Measurements from ENCODE around the gene MACROH2A1.

The MACROH2A1 gene

DNA sequence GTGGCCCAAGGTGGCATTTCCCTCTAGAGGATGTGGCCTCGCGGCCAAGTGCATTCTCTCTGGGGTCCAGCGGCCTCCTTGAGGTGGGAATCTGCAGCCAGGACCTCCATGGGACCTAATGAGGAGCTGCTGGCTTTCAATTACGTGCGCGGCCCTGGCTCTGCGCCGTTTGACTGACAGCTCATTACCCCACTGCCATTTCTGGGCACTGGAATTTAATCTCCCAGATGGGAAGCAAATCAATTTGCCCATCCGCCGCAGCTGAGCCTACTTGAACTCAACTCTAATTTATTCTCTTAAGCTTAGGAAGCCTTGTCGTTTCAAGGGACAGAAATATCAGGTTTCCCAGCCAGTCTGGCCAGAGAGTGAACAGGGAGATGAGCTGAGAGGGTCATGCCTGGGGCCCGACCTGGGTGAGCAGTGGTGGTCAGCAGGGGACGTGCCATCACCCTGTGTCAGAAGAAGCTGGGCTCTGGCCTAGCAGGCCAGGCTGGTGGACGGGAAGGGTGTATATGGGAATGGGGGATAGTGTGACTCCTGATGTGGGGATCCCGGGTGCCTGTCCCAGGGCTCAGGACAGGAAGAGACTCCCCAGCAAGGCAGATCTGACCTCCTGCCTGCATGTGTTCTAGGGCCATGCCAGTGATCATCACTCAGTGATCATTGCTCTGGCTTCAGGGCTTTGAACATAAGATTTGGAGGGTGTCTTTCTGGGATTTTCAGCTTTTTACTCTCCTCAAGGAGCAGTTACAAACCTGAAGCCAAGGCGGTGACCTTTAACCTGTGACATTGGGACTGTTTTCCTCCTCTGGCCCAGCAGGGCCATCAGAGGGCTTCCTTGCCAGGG is 69.7 kb downstream of the MACROH2A1 start:
- DNase-seq = no peak

DNA sequence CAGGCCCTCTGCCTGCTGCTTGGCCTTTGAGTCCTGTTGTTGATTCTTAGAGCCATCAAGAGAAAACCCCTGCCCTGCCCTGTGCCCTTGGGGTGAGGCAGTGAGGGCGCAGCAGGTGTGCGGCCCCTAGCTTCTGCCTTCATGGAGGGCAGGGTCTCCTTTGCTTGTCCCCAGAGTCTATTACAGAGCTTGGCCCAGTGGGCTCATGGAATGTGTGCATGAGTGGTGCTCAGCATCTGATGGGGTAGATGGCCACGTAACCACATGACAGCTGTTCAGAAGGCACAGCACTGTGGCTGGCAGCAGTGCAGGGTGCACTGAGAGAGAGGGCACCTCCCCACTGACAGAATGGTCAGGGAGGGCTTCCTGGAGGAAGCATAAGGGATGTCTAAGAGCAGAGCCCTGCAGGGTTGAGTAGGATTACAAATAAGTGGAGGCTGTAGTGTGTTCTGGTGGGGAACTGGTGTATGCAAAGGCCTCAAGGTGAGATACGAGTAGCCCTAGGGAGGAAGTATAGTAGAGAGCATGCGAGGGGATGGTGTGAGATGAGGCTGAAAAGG is 70.8 kb downstream of the MACROH2A1 start:
- DNase-seq = no peak

DNA sequence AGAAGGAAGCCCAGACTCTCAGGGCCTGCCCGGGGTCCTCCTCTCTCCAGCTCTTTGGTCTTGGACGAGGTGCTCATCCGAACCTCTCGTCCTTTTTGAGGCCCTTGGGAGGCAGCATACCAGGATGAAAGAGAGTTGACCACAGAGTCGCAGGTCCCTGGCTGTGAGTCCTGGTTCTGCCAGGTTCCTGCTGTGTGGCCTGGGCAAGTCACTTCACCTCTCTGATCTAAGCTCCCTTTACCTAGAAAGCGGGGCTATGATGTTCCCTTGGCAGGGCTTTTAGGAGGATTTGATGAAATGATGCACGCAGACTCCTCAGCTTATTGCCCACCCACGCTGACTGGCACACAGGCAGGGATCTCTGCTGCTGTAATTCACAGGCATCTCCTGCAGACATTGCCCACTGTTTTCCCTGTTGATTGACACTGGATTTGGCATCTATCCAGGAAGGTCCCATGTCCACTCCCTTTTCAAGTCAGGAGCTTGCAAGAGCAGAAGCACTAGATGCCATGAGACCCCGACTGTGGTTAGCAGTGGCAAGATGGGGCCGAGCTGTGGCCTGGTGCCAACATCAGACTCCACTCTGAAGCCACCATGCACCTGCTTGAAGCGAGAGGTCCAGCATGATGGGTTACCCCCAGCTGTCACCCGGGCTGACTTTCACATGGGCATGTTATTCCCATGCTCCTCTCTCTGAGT is 71.5 kb downstream of the MACROH2A1 start:
- DNase-seq = no peak

DNA sequence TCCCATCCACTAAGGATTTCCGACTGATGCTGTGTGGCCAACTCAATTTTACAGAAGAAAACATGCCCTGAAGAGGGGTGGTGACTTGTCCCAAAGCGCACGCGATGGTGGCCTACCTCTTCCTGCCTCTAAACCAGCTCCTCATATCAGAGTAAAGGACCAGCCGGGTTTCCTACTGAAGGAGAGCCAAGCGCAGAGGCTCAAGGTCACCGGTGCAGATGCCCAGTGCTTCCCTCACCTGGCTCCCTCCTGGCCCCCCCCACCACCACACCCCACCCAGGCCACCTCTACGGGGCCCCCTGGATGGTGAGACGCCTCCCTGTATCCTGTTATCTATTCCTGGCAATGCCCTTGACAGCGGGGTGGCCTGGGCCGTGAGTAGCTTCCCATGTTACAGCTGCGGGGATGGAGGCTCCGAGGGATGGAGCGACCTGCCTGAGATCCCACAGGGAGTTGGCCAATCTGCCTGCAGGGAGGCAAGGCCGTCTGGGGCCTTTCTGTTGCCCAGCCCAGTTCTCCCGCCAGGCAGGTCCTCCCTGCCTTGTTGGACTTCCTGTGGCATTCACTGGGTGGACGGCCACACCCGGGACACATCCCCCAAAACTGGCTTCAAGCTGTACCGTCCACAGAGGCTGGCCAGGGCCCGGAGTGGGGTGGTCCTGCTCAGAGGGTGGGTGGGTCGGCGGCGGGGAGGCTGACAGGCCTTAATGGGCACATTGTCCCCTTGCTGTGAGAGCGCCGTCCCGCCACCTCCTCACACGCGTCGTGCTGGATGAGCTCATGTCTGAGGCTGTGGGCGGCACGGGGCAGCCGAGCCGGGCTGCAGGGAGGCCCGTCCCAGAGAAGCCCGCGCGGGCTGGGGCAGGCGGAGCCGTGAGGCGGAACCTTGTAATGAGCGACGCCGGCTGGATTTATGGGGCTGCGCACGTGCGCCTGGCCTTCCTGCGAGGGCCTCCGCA is 72.5 kb downstream of the MACROH2A1 start:
- no peak for DNase-seq

DNA sequence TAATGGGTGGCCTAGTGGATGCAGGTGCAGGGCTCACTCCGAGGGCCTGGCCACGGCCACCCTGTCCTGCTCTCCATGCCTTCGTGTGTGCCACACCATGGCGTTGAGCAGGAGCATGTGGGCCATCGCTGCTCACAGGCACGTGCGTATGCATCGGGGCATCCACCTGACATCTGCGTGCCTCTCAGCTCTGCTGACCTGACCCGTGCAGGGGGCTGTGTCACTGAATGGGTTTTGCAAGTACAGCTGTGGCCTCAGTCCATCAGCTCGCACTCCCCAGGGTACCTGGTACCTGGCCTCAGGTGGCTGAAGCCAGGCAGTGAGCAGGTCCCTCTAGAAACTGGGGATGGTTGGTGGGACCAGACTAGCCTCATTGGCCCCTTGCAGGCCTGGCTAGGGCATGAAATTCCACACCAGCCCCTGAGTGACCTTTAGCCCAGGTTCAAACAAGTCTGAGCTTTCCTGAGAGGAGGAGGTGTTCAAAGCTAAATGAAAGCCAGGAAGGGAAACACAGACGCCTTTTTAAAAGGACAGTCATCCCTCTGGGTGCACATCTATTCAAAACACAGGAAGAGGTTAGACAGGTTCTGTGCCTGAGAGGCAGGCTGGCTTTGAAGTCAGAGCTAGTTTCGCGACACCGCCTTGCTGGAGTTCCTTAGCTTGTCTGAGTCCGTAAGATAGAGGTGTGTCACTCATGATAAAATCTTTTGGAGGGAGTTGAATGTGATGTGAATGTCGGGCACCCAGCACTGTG is 74.0 kb downstream of the MACROH2A1 start:
- DNase-seq = no peak

DNA sequence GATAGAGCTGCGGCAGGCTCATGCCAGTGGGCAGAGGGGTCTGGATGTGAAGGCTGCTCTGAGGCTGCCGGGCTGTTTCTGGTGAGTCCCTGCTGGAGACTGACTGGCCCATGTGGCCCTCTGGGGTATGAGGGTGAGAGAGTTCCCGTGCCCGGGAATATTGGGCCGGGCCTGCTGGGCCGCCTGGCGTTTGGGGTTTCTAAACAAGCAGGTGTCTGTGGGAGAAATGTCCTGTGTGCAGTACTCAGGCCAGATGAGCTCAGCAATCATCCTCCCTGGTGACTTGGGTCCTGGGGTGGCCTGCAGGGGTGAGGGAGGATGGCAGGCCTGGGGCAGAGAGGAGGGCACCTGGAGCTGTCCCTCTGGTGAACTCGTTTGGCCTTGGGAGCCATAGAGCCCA is 74.9 kb downstream of the MACROH2A1 start:
- DNase-seq = no peak

DNA sequence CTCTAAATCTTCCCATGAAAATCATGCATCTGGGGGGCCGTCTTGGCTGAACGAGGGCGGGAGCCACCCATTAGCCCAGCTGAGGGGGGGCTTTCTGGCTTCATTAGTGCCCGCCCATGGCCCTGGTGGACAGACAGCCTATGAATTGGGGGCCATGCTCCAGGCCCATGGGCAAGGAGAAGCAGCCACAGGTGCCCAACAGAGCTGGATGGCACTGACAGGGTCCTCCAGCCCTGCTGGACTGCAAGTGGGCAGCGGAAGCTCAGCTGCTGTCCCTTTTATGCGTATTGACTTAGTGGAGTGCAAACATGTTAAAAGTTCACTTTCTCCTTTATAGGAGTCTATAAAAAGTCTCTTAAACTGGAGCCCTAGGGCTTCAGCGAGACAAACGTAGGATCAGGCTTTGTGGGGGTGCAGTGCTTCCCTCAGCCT is 75.3 kb downstream of the MACROH2A1 start:
- DNase-seq = no peak

DNA sequence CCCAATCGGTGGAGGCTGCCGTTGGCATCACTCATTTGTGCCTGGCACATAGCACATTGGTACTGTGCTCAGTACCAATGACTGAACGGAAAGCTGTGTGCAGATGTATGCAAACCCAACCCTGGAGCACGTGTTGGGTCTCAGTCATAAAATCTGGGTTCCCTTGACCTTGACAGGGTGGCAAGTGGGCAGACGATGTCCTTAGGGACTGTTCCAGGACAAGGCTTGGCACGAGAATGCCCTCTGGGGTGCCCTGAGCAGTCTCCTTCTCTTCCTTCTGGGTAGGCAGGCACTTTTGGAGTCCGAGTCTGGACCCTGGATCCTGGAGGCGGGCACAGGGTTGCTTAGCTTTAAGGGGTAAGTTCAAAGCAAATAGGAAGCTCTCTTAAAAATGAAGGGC is 75.8 kb downstream of the MACROH2A1 start:
- DNase-seq = no peak

DNA sequence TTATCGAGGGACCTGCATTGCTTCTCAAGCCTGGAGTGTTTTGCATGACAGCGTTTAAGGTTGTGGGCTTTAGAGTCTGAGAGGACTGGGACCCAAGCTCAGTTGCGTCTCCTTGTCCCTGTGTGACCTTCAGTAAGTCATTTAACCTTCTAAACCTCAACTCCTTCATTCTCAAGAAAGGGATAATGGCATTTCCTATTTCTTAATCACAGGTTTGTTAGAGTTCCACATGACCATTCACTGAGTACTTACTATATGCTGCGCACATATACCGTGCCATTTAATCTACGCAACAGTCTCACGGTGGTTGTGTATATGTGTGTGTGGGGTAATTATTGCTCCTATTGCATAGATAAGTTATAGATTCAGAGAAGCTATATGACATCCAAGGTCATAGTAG is 76.3 kb downstream of the MACROH2A1 start:
- no peak for DNase-seq

DNA sequence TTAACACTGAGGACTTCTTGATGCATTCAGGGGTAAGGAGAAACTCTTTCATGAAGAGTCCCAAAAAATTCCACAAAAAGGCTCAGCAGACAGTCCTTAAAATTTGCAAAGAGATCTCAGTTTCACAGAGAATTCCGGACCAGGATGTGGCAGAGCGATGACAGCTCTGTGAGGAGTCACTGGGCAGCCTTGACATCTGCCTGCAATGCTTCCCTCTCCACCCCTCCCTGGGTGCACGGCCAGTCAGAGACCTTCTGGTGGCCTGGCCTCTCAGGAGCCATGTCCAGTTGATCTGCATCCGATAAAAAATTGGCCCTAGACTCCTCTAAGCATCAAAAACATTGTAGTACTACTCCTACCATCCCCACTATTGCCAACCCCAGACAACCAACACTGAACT is 76.8 kb downstream of the MACROH2A1 start:
- no peak for DNase-seq

DNA sequence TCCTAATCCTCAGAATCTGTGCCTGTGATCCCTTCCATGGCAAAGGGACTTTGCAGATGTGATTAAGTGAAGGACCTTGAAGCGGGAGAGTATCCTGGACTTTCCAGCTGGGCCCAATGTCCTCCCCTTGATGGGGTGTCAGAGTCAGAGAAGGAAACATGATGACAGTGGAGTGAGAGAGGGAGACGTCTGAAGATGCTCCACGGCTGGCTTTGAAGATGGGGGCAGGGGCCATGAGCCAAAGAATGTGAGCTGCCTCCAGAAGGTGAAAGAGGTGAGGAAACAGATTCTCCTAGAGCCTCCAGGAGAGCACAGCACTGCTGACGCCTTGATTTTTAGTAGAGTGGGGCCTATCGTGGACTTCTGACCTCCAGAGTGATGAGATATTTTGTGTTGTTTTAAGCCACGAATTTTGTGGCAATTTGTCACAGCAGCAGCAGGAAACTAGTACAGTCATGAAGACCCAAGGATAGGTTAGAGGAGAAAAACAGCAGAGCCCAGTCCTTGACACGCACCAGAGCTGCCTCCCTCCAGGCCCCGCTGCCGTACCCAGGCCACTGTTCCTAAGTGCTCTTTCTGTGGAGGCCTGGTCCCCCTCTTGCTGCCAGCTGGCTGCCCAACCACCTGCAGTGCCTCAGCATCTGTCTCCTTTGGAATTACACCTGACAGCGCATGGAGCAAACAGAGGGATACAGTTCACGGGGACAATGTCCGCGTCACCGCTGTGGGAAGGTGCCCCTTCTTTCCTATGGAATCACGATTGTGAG is 78.1 kb downstream of the MACROH2A1 start:
- DNase-seq = no peak

DNA sequence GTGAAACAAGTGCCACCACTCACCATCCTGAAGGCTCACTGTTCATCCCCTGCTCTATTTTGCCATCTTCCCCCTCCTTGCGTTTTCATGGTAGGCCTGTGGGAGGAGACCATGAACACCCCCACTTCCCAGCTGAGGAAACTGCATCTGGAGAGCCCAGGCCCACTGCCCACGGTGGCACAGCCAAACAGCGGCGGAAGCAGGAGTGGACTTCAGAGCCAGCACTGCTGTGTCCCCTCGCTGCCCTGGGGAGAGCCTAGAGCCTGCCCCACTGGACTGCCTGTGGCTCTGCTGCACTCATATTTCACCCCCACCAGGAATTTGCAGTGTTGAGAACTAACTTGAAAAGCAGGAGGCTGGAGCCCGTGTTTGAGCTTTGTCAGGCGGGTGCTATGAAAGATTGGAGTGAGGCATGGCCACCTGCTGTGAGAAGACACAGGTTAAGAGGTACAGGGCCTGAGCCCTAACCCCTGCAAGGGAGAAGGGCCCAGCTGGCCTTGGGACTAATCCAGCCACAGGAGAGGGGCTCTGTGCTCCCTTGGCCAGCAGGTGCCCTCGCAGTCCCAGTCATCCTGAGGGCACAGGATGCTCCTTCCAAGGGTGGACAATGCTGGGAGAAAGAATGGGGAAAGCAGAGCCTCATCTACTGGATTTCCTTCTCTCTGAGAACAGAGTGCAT is 79.0 kb downstream of the MACROH2A1 start:
- no peak for DNase-seq

DNA sequence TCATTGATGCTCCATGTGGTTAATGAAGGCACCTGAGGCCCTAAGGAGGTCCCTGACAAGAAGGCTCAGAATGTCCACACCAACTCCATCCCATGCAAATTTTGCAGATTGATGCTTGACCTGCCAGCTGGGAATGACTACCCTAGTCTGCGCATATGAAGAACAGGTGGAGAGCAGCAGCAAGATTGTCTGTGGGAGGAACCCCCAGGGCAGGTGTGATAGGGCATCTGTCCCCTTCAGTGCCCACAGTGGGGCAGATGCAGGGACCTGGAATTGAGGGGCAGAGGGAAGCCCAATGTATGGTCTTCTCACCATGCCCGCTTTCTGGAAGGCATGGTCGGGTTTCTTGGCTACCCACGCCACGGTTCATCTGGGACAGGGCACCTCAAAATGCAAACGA is 79.6 kb downstream of the MACROH2A1 start:
- DNase-seq = no peak

DNA sequence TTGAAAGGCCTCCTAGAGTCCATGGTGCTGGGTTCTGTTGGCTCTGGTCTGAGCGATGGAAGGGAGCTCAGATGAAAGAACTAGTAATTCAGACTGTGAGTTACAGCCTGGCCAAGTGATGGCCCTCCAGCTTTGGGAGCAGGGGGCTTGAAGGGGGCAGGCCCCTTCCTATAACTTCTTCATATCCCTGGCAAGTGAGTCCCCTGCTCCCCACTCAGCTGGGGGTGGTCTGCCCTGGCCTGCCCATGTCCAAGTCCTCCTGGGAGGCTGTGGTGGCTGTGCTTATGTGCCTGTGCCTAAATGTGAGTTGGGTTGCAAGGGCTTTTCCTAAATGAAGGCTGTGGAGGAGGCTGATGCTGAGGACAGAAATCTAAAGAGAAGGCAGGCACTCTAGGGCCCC is 80.1 kb downstream of the MACROH2A1 start:
- no peak for DNase-seq

DNA sequence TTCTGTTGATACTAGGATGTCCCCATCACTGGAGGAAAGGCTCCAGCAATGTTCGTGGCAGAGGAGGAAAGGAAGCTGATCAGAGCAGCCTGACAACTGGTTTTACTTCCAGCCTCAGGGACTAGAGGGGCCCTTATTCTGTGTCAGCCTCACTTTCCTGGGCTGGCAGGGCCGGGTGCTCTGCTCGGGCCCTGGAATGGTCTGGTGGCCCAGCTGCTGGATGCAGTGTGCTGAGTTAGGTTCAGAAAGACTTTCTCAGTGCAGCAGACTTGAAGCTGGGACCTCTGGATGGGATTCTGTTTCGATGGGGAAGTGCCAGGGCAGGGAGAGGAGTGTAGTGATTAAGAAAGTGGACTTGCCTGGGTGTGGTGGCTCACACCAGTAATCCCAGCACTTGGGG is 81.0 kb downstream of the MACROH2A1 start:
- DNase-seq = no peak

DNA sequence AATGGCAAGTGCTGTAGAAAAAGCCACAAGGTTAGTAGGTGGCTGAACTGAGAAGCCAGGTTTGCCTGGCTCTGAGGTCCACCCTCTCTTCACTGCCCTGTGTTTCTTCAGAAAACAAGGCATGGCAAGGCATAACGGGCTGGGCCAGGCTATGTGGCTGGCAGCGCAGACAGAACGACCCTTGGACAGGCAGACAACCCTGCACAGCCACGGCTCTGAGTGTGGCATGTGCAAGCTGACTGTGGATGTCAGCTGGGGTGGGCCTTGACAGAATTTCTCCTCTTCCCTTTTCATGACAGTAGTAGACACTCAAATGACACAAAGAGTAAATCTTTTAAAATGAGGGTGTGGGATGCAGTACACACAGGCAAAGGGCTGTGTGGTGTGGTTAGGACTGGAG is 81.7 kb downstream of the MACROH2A1 start:
- DNase-seq = no peak

DNA sequence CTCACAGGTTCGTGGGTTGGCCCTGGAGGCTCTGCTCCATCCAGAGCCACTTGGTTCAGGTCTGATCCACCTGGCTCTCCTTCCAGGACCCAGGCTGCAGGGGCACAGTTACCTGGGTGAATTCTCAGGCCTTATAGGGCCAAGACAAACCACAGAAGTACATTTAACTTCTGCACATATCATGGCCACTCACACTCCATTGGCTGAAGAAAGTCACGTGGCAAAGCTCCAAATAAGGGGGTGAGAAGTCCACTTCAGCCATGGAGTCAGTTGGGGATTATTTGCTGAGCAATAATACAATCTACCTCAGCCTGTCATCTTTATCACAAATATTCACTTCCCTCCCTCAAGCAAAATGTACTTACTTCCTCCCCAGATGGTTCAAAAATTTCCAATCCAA is 83.6 kb downstream of the MACROH2A1 start:
- DNase-seq = no peak

DNA sequence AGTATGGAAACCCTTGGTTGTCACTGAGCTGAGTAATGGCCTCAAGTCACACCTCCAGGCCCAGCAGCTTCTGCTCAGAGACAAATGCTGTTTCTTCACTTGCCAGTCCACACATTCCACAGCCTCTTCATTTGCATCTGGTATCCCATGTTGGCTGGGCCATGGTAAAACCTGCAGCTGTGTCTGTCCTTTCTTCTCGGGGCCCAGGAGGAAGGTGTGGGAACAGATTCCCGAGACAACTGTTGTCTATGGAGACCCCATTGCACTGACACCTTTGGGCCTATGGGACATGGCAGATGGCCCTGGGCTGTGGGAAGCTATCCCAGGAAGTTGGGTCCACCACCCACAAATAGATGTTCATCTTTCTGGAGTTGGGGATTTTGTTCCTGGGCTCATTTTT is 85.1 kb downstream of the MACROH2A1 start:
- no peak for DNase-seq

DNA sequence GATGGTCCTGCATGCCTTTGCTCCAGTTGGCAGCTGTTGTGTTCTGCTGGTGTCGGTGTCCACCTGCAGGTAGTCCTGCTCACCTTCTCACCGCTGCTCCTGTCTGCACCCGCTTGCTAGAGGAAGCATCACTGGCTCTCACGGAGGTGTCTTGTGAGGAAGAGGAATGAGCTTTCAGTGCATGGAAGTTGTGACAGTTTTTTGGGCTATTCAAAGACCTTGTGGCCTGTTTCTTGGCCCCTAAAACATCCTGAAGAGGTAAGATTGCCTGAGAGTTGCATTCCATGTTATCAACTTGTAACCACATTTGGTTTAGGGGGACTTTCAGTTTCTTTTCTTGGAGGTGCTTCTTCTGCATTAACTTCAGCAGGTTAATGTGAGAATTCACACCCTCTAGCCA is 85.6 kb downstream of the MACROH2A1 start:
- DNase-seq = no peak

DNA sequence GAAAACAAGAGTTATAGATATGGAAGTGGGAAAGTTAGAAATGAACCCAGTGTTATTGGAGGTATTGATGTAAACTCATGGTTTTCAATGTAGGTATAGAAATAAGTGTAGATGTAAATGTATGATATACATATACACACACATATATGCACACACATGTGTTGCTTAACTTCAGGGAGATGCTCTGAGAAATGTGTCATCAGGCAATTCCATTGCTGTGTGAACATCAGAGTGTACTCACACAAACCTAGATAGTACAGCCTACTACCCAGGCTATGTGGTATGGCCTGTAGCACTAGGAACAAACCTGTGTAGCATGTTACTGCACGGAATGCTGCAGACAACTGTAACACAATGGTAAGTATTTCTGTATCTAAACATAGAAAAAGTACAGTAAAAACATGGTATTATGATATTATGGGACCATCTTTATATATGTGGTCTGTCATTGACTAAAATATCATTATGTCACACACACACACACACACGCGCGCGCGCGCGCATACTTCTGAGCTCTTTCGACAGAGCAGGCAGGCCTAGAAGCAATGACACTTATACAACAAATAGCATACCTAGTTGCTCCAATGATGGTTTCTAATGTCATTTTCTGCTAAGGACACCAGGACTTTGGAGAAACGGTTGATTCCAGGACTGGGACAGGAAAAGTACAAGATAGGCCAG is 86.6 kb downstream of the MACROH2A1 start:
- DNase-seq = no peak
